Measurements from ENCODE around the gene SETD3. TPM values are rescaled to one million over a fixed set of nuclear protein-coding genes. Genes with fewer than 3 reads are reported as not detected.

The SETD3 gene
- total and polyA plus RNA-seq, 8 donors: 24.1 to 119 (median 41.2) TPM

- H3K36me3 ChIP-seq: peaks cover 10 to 83% (median 65%) of the 10 kb centered on the region in 4 donors
- H3K4me1 ChIP-seq: peaks cover 0 to 13% (median 3%) of the 10 kb centered on the region in 4 donors
- TF ChIP-seq POLR2A (IDR thresholded peaks at IDR 0.05) (no peak), POLR2AphosphoS5 (IDR thresholded peaks at IDR 0.05) (no peak), CTCF (IDR thresholded peaks at IDR 0.05) (no peak), EP300 (IDR thresholded peaks at IDR 0.05) (no peak)
- H3K4me3 ChIP-seq: no peak overlapping the region
- no peak for DNase-seq
- intact Hi-C loops (cut with DNase I; ENCODE audit: low total_unique reads): no loop called here
- H3K27ac ChIP-seq: no peak overlapping the region
- no peaks in the 10 kb centered on the region for H3K27me3 ChIP-seq
- no peaks in the 10 kb centered on the region for H3K9me3 ChIP-seq
- WGBS, 5 donors: 91 to 97% (median 94%) methylated on average over 10 of the region's 10 CpGs
These were observed 70.6 kb downstream of the SETD3 start for GRCh38 chr14:99410019-99410418.

GRCh38 chr14:99408971-99409289, 71.7 kb downstream of the SETD3 start:
- TF ChIP-seq POLR2AphosphoS5 (IDR thresholded peaks at IDR 0.05) (no peak), CTCF (IDR thresholded peaks at IDR 0.05) (no peak), EP300 (IDR thresholded peaks at IDR 0.05) (no peak), POLR2A (IDR thresholded peaks at IDR 0.05) (no peak)
- 59 to 82% (median 76%) methylated on average over 7 of the region's 7 CpGs for WGBS, 5 donors
- Histone ChIP-seq H3K27me3 (no peaks in the 10 kb centered on the region), H3K27ac (no peak overlapping the region), H3K36me3 (peaks cover 12 to 90% (median 74%) of the 10 kb centered on the region in 4 donors), H3K4me3 (no peak overlapping the region), H3K4me1 (peaks cover 0 to 13% (median 3%) of the 10 kb centered on the region in 4 donors), H3K9me3 (no peaks in the 10 kb centered on the region)
- no peak for DNase-seq
- intact Hi-C loops (cut with DNase I; ENCODE audit: low total_unique reads): no loop called here

- Histone ChIP-seq H3K27me3 (no peaks in the 10 kb centered on the region), H3K36me3 (peaks cover 7 to 90% (median 76%) of the 10 kb centered on the region in 4 donors), H3K4me1 (peaks cover 0 to 13% (median 3%) of the 10 kb centered on the region in 4 donors), H3K27ac (no peak overlapping the region), H3K9me3 (no peaks in the 10 kb centered on the region), H3K4me3 (no peak overlapping the region)
- WGBS, 5 donors: 50 to 74% (median 59%) methylated on average over 7 to 8 of the region's 8 CpGs
- intact Hi-C loops (cut with DNase I; ENCODE audit: low total_unique reads): no loop called here
- no peak for TF ChIP-seq CTCF (IDR thresholded peaks at IDR 0.05)
- TF ChIP-seq EP300 (IDR thresholded peaks at IDR 0.05): no peak
- no peak for TF ChIP-seq POLR2A (IDR thresholded peaks at IDR 0.05)
- no peak for TF ChIP-seq POLR2AphosphoS5 (IDR thresholded peaks at IDR 0.05)
- no peak for DNase-seq
These were observed 72.2 kb downstream of the SETD3 start for GRCh38 chr14:99408286-99408970.

GRCh38 chr14:99407416-99407815, 73.2 kb downstream of the SETD3 start:
- TF ChIP-seq EP300 (IDR thresholded peaks at IDR 0.05): no peak
- TF ChIP-seq POLR2AphosphoS5 (IDR thresholded peaks at IDR 0.05): no peak
- no peak for TF ChIP-seq POLR2A (IDR thresholded peaks at IDR 0.05)
- TF ChIP-seq CTCF (IDR thresholded peaks at IDR 0.05): no peak
- H3K4me3 ChIP-seq: no peak overlapping the region
- DNase-seq: no peak
- no peak overlapping the region for H3K27ac ChIP-seq
- H3K36me3 ChIP-seq: peaks cover 5 to 88% (median 74%) of the 10 kb centered on the region in 4 donors
- WGBS, 5 donors: 81 to 94% (median 92%) methylated on average over 11 of the region's 11 CpGs
- peaks cover 0 to 13% (median 3%) of the 10 kb centered on the region in 4 donors for H3K4me1 ChIP-seq
- intact Hi-C loops (cut with DNase I; ENCODE audit: low total_unique reads): no loop called here
- no peaks in the 10 kb centered on the region for H3K9me3 ChIP-seq
- no peaks in the 10 kb centered on the region for H3K27me3 ChIP-seq

Data from stomach (tissue), 9 donors.